ENCODE data around the gene SPTBN5. TPM values are rescaled to one million over a fixed set of nuclear protein-coding genes. Genes with fewer than 3 reads are reported as not detected.
A peak's percentile ranks its signal among the peaks of the same experiment; 100 is the strongest.

SPTBN5 gene
- total and polyA plus RNA-seq, 10 of the 15 experiments (the other 5 are each of a cell fraction or from before 2014, with no cell fraction given), result under 0.01 to 0.18 (median 0.04) TPM; not detected in 4

- TF ChIP-seq LARP7 (IDR thresholded peaks at IDR 0.05) (no peak), SMAD5 (IDR thresholded peaks at IDR 0.05; ENCODE audit: low read depth) (no peak), FOXM1 (IDR thresholded peaks at IDR 0.05; ENCODE audit: low read depth, low read length) (no peak), WRNIP1 (IDR thresholded peaks at IDR 0.05; ENCODE audit: borderline replicate concordance, low read depth, low read length) (no peak), NR2C2 (IDR thresholded peaks at IDR 0.05; ENCODE audit: borderline replicate concordance, control insufficient read depth, insufficient read length, low read depth) (no peak)
Observed at GRCh38 chr15:41936155-41936554, 42.3 kb upstream of the SPTBN5 start (continued).

GRCh38 chr15:41935566-41936020, 41.7 kb upstream of the SPTBN5 start:
- Histone ChIP-seq H4K20me1 (ENCODE audit: control insufficient read depth, insufficient read depth) (no peaks in the 10 kb centered on the region), H3K36me3 (ENCODE audit: control insufficient read depth in 2 of 2, insufficient read depth in 2 of 2, low read length in 1 of 2) (peaks cover 10 to 36% of the 10 kb centered on the region in 2 experiments), H3K4me1 (ENCODE audit: control insufficient read depth, insufficient read depth, low read length) (peaks cover 41% of the 10 kb centered on the region), H3K79me2 (ENCODE audit: control insufficient read depth, insufficient read depth, low read length) (peaks cover 30% of the 10 kb centered on the region), H3K4me2 (ENCODE audit: control insufficient read depth, insufficient read depth) (peak overlapping the region; percentile 58), H3K4me3 (0 out of 2 replicates have a peak overlapping the region, but pooled peaks have one; percentile 3), H3K27me3 (replicated peaks in 1 of 2; ENCODE audit: control insufficient read depth in 2 of 2, insufficient read depth in 2 of 2, low read length in 1 of 2) (no peaks in the 10 kb centered on the region), H2AFZ (ENCODE audit: control insufficient read depth, low read depth, low read length) (no peak overlapping the region), H3K9ac (ENCODE audit: control insufficient read depth, insufficient read depth, low read length) (no peak overlapping the region), H3K27ac (ENCODE audit: control insufficient read depth, insufficient read depth) (peak overlapping the region; percentile 56), H3K9me3 (replicated peaks; ENCODE audit: control insufficient read depth, insufficient read depth, low read length) (no peaks in the 10 kb centered on the region)
- peak; percentile 75 for FAIRE-seq
- intact Hi-C loops (cut with micrococcal nuclease; ENCODE audit: unreplicated experiment) (loop anchor here (2.0 kb wide), 2 partner anchors 21 to 35 kb away; no protein-coding TSS in a partner anchor), in situ Hi-C loops (cut with MboI) (no loop called here)
- WGBS (ENCODE audit: insufficient coverage, insufficient replicate concordance, low lambda C conversion rate, missing lambda C conversion rate), result 9% methylated on average over 5 of the region's 5 CpGs
- ChIA-PET CTCF (interaction anchor here (0.9 to 2.8 kb wide), 7 partner anchors 10 to 162 kb away, joined by 3 to 16 read pairs (median 4); partner anchors contain the start of gene MAPKBP1), POLR2A (interaction anchor here (0.9 to 4.5 kb wide), 4 partner anchors 16 to 36 kb away, joined by 3 to 42 read pairs (median 6); partner anchors contain the start of gene EHD4), SMC1A (ENCODE audit: uncharacterized antibody, unreplicated experiment) (interaction anchor here (1.2 to 12.1 kb wide), 6 partner anchors 13 to 35 kb away, joined by 5 to 179 read pairs (median 14); partner anchors contain the start of gene EHD4), RAD21 (ENCODE audit: unreplicated experiment) (interaction anchor here (1.2 to 2.8 kb wide), 4 partner anchors 31 to 162 kb away, joined by 3 to 18 read pairs (median 8); no protein-coding TSS in a partner anchor)
- no TSS peak for BruUV-seq (replicated peaks)
- DNase-seq (ENCODE audit: low read depth, low spot score), result no peak
- ATAC-seq, result peak; percentile 79
- no peak for TF ChIP-seq E2F4 (IDR thresholded peaks at IDR 0.05; ENCODE audit: low read depth, low read length)
- TF ChIP-seq MEF2B (IDR thresholded peaks at IDR 0.05; ENCODE audit: partially characterized antibody, poor library complexity, severe bottlenecking), result peak; percentile 74
- no peak for TF ChIP-seq EZH2 (IDR thresholded peaks at IDR 0.05; ENCODE audit: borderline replicate concordance, control insufficient read depth, low read depth, low read length)
- TF ChIP-seq WRNIP1 (IDR thresholded peaks at IDR 0.05; ENCODE audit: borderline replicate concordance, low read depth, low read length), result no peak
- TF ChIP-seq POU2F2 (IDR thresholded peaks at IDR 0.05; ENCODE audit: borderline replicate concordance, low read depth, low read length), result no peak
- TF ChIP-seq NRF1 (conservative IDR thresholded peaks at IDR 0.05; ENCODE audit: low read depth, low read length), result no peak
- no peak for TF ChIP-seq ELK1 (IDR thresholded peaks at IDR 0.05; ENCODE audit: low read depth, low read length)
- TF ChIP-seq PML (IDR thresholded peaks at IDR 0.05; ENCODE audit: low read length), result no peak
- TF ChIP-seq SIX5 (IDR thresholded peaks at IDR 0.05; ENCODE audit: low read depth, low read length, severe bottlenecking), result no peak
- no peak for TF ChIP-seq YBX1 (IDR thresholded peaks at IDR 0.05)
- TF ChIP-seq SMARCA5 (IDR thresholded peaks at IDR 0.05), result no peak
- no peak for TF ChIP-seq ZBTB11 (CRISPR knock-in tag; IDR thresholded peaks at IDR 0.05)

Measured in GM12878 (cell line).